GM18498 (cell line): ENCODE measurements around the gene SERINC5.
"Not testable (repeated sequence)": the region's sequence is repeated elsewhere in the genome, so short reads cannot be mapped to it uniquely, and the experiment has no call there.

Source experiments
- ATAC-seq: cut with Tn5 transposase; IDR thresholded peaks from one replicate; pipeline ENCODE4 v1.9.1; 2021; ENCODE audit warnings: mild to moderate bottlenecking, moderate library complexity; ENCODE audit not compliant: unreplicated experiment

SERINC5 gene

GRCh38 chr5:80181618-80182211 lies 74.1 kb downstream of the SERINC5 start:
- no peak for ATAC-seq

- ATAC-seq, result no peak
Observed at GRCh38 chr5:80177236-80177635, 78.6 kb downstream of the SERINC5 start.

- no peak for ATAC-seq
Observed at GRCh38 chr5:80175337-80175736, 80.5 kb downstream of the SERINC5 start.

DNA sequence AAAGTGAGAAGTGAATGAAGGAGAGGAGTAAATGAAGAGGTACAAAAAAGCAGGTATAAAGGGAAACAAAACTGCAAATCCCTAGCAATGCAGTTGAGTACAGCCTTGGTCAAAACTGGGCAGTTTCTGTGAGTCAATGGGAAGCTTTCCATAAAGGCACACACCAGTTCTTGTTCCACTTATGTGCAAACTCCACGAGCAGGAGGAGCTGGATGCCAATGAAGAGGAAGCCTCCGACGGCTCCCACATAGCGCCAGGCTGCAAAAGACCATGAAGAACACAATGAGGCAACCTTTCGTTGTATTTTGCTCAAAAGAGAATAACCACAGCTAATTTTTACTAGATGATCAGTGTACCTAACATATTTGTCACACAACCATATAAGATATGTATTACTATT lies 81.1 kb downstream of the SERINC5 start:
- ATAC-seq, result no peak

- ATAC-seq, result no peak
Observed at GRCh38 chr5:80172067-80172695, 83.7 kb downstream of the SERINC5 start.

DNA sequence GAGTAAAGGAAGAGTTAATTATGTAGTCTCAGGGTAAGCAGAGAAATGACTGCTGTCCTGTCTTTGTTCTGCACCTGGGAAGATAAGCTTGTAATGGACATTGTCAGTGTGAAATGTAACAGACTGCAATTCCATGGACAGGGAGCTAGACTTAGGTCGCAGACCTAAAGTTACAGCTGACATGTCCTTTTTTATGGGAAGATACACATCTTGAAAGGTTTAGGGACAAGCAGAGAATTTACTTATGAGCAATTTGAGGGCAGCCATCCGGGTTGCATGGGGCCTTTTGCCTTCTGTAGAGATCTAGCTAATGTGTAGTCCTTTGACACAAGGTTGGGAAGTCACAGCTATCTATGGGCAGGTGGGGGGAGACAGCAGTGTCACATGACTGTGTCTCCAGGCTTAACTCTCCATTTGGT lies 85.7 kb downstream of the SERINC5 start:
- ATAC-seq, result no peak

DNA sequence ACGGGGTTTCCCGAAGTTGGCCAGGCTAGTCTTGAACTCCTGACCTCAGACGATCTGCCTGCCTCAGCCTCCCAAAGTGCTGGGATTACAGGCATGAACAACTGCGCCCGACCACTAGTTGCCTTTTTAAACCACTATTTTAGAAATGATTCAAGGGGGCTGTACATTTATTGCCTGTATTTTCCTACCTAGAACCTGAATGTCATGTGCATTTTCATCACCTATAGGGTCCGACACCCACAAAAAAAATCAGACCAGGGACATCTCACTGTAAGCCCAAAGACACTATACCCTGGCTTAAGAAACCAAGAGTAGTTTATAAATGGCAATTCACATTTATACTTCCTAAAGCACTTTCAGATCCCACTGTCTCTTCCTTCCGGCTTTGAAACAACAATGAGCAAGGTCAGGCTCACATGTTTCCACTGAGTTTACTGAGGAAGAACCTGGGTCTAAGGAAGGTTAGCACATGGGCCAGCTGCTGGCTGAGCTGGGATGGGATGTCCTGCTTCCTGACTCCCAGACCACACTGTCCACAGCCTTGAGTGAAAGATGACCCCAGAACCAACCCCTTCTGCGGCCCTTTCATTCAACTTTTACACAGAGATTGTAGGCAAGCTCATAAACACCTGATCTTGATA lies 87.3 kb downstream of the SERINC5 start:
- ATAC-seq, result no peak

DNA sequence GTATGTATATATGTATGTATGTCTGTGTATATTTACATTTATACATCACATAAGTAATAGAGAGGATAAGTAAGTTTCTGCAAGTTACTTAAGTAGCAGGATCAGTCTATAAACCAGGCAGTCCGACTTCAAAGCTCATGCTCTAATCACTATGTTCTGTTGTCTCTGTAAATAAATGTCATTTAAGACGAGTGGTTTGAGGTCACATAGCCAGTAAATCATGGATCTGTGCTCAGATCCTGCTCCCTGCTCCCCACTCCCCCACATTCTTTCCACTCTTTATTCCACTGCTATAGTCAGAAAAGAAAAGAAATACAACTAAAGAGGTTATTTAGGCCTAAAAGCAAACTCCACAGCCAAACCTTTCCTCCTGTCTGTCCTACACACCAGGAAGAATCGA lies 90.4 kb downstream of the SERINC5 start:
- ATAC-seq, result no peak

GRCh38 chr5:80161165-80161564 lies 94.7 kb downstream of the SERINC5 start:
- no peak for ATAC-seq

DNA sequence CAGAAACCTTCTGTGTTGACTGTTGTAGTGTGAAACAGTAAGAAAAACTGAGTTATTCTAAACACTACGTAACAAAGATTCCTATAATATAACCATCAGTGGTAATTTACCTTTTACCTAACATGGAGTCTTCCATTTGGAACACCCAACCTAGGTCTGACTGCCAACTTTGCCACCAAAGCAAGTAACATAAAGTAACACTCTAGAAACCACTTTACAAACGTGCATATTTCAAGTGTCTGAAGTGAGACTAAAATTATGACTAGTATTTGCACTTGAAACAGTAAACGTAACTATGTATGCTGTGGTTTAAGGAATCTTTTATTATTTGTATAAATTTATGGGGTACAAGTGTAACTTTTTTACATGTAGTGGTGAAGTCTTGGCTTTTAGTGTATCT lies 95.6 kb downstream of the SERINC5 start:
- no peak for ATAC-seq

DNA sequence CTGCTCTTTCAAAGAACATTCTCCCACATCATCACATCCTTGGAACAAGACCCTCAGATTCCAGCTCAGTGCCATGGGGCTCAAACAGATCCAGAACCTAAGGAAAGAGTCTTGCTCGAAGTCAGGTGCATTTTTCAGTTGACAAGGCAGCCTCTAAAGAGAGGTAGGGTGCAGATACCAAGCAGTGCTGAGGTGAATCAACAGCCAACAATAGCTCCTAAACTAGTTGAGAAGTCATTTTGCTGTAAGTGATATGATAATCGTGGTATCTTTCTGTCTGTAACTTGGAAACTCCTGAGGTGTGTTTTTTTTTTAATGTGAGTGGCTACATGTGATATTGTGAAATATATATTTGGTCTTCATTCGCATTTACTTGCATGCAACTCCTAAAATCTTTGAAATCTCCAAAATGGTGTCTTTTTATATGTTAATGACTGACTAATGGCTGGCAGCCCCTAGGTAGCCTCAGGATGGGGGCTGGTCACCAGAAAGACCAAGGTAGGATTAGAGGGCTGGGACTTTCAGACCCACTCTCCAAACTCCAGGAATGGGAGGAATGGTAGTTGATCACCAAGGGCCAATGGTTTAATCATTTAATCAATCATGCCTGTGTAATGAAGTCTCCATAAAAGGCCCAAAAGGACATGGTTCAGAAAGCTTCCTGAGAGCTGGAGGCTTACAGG lies 96.6 kb downstream of the SERINC5 start:
- no peak for ATAC-seq

GRCh38 chr5:80156156-80156555 lies 99.7 kb downstream of the SERINC5 start:
- ATAC-seq, result no peak

DNA sequence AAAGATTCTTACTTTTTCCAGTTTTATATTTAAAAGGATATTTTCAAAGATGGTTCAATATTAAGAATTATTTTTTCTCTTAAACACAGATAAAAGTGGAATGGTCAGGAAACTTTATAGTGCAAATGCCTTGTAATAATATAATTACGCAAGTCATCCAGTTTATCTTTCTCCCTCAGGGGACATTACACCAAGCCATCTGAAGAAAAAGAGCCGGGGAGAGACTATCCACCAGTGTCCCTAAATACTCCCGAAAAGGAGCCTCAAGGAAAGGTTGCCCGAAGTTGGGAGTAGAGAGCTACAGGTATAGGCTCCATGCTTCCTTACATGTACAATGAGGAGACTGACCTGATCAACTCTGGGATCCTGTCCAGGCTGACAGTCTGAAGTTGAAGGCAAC lies 101.1 kb downstream of the SERINC5 start:
- no peak for ATAC-seq

- ATAC-seq, result not testable (repeated sequence)
Observed at GRCh38 chr5:80154289-80154688, 101.6 kb downstream of the SERINC5 start.

DNA sequence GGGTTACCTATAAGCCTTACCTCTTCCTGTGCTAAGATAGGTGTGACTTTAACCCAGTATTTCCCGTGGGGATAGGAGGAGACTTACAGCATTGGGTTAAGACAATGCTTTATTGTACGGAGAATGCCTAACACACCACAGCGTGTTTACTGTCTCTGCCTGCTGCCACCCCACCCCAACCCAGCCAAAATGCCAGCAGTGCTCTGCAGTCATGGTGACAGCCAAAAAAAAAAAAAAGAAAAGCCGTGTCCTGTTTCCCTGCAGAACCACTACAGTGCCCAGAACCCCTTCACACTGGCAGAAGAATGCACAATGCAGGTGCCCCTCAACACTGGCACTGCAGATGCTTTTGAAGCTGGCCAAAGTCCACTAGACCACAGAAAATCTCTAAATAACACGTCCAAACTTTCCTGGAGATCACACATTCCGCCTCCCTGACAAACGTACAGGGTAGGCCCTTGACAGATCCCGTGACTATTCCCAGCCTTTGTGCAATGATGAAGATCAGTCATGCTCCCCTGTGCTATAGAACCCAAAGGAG lies 102.2 kb downstream of the SERINC5 start:
- ATAC-seq, result no peak

DNA sequence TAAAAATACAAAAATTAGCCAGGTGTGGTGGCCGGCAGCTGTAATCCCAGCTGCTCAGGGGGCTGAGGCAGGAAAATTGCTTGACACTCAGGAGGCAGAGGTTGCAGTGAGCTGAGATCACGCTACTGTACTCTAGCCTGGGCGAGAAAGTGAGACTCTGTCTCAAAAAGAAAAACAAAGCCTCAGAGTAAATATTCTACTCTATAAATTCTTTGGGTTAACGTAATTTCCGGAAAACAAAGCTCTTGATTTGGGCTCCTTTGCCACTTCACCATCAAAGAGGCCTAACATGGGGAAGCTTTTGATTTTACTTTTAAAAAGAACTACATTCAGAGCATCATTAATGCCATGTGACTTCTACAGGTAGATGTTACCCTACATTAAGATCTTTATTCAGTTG lies 103.1 kb downstream of the SERINC5 start:
- ATAC-seq, result no peak

GRCh38 chr5:80151890-80152289 lies 104.0 kb downstream of the SERINC5 start:
- ATAC-seq, result no peak

- no peak for ATAC-seq
Observed at GRCh38 chr5:80150731-80151130, 105.1 kb downstream of the SERINC5 start.

DNA sequence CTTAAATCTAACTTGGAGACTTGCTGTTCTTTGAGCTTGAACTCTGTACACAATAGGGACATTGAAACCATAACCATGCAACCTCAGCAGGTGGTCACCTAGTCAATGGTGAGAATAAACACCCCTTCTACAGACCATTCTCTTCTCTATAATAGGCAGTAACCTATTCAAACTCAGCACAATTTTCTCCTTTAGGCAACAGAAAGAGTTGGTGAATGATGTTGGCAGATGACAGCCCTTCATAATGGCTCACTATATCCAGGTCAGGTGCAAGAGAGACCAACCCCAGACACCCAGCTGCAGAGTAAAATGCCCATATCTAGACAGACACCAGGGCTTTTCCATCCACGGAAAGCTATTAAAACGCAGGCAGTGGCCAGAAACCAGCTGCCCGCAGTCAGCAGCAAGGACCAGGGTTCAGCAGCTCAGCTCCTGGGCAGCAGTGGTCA lies 106.7 kb downstream of the SERINC5 start:
- ATAC-seq, result no peak

- no peak for ATAC-seq
Observed at GRCh38 chr5:80147119-80147815, 108.6 kb downstream of the SERINC5 start.

DNA sequence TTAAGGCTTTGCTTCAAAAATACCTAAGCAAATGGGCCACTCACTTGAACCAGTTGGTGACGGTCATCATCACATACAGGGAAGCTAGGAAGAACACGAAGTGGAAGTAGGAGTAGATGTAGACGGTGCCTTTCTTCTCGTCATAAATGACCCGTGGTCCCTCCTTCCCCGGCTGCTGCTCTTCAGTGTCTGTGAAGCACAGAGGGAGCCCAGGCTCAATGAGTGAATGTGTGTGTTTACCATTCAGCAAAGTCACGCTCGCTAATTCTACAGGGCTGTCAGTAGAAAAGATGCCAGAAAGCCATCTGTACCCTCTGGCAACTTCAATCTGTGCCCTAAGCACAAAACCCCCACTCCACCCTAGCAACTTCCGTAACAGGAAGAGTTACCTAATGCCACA lies 109.8 kb downstream of the SERINC5 start:
- no peak for ATAC-seq
